Esophagus squamous epithelium (tissue), 5 donors: ENCODE data around the gene KLHL14. TPM values are rescaled to one million over a fixed set of nuclear protein-coding genes. Genes with fewer than 3 reads are reported as not detected.

Source experiments
- DNase-seq: peaks from one replicate; lab custom pipeline; 2025; lab: John Stamatoyannopoulos, UW
- H3K27ac ChIP-seq, 4 donors: fragments of 200-600 bp; sonication (generic); one replicate each; pipeline ENCODE4 v1.5.1; 2016 to 2019; ENCODE audit warnings: mild to moderate bottlenecking in 1 of 4
- H3K27me3 ChIP-seq, 4 donors: fragments of 200-600 bp; sonication (generic); 1 replicate in 3 of 4; 2 replicates in 1 of 4; pipeline versions ENCODE4 v1.5.1 to v1.6.0; 2017 to 2021; ENCODE audit warnings: antibody characterized with exemption in 1 of 4
- H3K36me3 ChIP-seq, 3 donors: fragments of 200-600 bp; sonication (generic); one replicate each; pipeline ENCODE4 v1.5.1; 2016 to 2019
- H3K4me1 ChIP-seq, 3 donors: fragments of 200-600 bp; sonication (generic); one replicate each; pipeline ENCODE4 v1.5.1; 2017 to 2019
- H3K4me3 ChIP-seq, 4 donors: fragments of 200-600 bp; sonication (generic); 1 replicate in 3 of 4; 2 replicates in 1 of 4; pipeline ENCODE4 v1.5.1; 2016 to 2019; ENCODE audit warnings: mild to moderate bottlenecking in 2 of 4, moderate library complexity in 1 of 4
- H3K9me3 ChIP-seq, 3 donors: fragments of 200-600 bp; sonication (generic); one replicate each; pipeline ENCODE4 v1.5.1; 2016 to 2019
- POLR2A ChIP-seq, 4 donors: fragments of 450-650 bp; IDR thresholded peaks; one replicate each; pipeline ENCODE4 v1.6.1; 2017; ENCODE audit warnings: antibody characterized with exemption in 4 of 4, mild to moderate bottlenecking in 4 of 4, moderate library complexity in 3 of 4
- WGBS, 2 donors: methylation state at CpG; one replicate each; pipeline ENCODE4 v1.1.5; 2018; 5-methylcytosine and 5-hydroxymethylcytosine counted together
- intact Hi-C: fragments of 100-400 bp; cut with DNase I; formaldehyde crosslinking; loops from one replicate; pipeline ENCODE4 v1.15.0; 2022
- total RNA-seq, 4 donors: library from RNA; depleted of rRNA; stranded (reverse); fragments of >200 nt; gene quantifications; one replicate each; pipeline ENCODE4 v1.1.0, GENCODE V29; 2016
- TF ChIP-seq, protein P1 (sequence below), 6 experiments: fragments of 450-650 bp in 4 of 6; fragments of 200-600 bp in 2 of 6; sonication (generic) in 2 of 6; IDR thresholded peaks; one replicate each; pipeline ENCODE4 v1.5.1; 2016 to 2019; ENCODE audit warnings: antibody characterized with exemption in 6 of 6, mild to moderate bottlenecking in 4 of 6, moderate library complexity in 4 of 6
- donor health status: DM: yes; HTN: yes; CAD: no.

KLHL14 gene, protein sequence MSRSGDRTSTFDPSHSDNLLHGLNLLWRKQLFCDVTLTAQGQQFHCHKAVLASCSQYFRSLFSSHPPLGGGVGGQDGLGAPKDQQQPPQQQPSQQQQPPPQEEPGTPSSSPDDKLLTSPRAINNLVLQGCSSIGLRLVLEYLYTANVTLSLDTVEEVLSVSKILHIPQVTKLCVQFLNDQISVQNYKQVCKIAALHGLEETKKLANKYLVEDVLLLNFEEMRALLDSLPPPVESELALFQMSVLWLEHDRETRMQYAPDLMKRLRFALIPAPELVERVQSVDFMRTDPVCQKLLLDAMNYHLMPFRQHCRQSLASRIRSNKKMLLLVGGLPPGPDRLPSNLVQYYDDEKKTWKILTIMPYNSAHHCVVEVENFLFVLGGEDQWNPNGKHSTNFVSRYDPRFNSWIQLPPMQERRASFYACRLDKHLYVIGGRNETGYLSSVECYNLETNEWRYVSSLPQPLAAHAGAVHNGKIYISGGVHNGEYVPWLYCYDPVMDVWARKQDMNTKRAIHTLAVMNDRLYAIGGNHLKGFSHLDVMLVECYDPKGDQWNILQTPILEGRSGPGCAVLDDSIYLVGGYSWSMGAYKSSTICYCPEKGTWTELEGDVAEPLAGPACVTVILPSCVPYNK
- under 1 TPM; 0.04 to 0.95 (median 0.42) TPM for total RNA-seq

DNA sequence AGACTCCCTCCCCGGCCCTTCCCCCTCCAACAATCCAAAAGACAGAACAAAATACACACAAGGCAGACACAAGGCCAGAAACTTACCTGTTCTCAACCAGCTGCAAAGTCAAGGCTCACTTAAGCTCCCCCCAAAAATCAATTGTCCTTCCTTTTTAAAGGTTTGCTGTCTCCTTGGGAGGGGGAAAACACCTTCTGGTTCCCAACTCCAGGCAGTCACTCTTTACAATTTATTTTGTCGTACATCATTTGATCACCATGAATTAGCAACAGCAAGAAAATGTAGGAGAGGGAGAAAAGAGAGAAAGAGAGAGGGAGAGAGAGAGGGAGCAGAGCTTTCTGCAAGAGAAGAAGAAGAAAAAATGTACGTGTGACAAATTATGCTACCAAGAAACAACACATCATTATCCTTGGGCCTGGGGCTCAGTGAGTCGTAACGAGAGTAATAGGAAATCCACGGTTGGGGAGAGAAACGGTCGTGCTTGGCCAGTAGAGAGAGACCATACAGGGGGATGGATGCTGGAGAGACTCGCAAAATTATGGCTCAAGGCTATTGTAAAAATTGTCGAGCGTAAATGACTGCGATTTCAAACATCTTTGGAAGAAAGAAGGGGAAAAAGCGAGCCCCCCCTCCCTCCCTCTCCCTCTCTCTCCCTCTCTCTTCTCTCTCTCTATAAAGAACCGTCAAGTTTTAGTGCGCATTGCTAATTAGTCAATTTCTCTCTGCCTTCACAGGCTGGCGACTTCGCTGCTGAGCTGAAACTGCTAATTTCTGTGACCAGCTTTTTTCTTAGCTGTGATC is at the start of gene KLHL14:
KLHL14 (minus strand) TSS at position 443 of the 801 bp plus-strand sequence. CDS start 2,432 bp downstream, outside the sequence.
- Histone ChIP-seq H3K27ac (peak within 1 kb of the TSS in 1 of 4 donors; percentile 58), H3K36me3 (no peaks in the 10 kb centered on the region), H3K9me3 (no peaks in the 10 kb centered on the region), H3K4me3 (peak within 1 kb of the TSS; percentile 11 to 68 (median 46)), H3K4me1 (peaks cover 17 to 34% (median 21%) of the 10 kb centered on the region in 3 donors), H3K27me3 (peaks cover 7 to 53% (median 24%) of the 10 kb centered on the region in 4 donors)
- DNase-seq: no peak
- TF ChIP-seq, protein P1, sequence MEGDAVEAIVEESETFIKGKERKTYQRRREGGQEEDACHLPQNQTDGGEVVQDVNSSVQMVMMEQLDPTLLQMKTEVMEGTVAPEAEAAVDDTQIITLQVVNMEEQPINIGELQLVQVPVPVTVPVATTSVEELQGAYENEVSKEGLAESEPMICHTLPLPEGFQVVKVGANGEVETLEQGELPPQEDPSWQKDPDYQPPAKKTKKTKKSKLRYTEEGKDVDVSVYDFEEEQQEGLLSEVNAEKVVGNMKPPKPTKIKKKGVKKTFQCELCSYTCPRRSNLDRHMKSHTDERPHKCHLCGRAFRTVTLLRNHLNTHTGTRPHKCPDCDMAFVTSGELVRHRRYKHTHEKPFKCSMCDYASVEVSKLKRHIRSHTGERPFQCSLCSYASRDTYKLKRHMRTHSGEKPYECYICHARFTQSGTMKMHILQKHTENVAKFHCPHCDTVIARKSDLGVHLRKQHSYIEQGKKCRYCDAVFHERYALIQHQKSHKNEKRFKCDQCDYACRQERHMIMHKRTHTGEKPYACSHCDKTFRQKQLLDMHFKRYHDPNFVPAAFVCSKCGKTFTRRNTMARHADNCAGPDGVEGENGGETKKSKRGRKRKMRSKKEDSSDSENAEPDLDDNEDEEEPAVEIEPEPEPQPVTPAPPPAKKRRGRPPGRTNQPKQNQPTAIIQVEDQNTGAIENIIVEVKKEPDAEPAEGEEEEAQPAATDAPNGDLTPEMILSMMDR (IDR thresholded peaks at IDR 0.05): no peak
- no peak for TF ChIP-seq POLR2A (IDR thresholded peaks at IDR 0.05)
- 29 to 61% methylated on average over 16 to 17 of the region's 17 CpGs for WGBS, 2 donors
- intact Hi-C loops: no loop called here

DNA sequence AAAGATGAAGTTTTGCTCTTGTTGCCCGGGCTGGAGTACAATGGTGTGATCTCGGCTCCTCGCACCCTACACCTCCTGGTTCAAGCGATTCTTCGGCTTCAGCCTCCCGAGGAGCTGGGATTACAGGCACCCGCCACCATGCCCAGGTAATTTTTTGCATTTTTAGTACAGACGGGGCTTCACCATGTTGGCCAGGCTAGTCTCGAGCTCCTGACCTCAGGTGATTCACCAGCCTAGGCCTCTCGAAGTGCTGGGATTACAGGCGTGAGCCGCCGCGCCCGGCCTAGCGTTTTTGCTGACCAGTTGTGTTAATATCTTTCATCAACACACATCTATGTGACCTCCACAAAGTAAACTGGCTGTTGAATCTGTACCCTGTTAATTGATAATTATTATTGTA is 49.4 kb upstream of the KLHL14 start:
- WGBS, 2 donors: 84 to 85% methylated on average over 14 to 16 of the region's 16 CpGs

DNA sequence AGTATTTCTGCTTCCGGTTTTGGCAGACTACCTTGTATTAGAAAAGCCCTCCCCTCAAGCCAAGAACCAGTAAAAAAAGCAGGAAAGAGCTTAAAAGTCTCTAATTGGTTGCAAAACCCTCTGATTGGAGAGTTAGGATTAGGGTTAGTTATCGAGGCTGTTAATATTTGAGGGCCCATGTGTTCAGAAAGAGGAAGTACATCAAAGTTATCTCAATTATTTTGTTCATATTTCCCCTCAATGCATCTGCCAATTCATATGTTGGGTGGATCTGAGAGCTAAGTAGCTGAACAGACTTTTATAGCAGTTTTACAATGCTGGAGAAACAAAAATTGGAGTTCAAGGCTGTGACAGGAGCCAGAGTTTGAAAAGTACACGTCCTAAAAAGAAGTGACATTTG is 43.1 kb upstream of the KLHL14 start:
- Histone ChIP-seq H3K4me1 (no peaks in the 10 kb centered on the region), H3K36me3 (no peaks in the 10 kb centered on the region), H3K27me3 (no peaks in the 10 kb centered on the region), H3K4me3 (no peak overlapping the region), H3K27ac (no peak overlapping the region), H3K9me3 (no peaks in the 10 kb centered on the region)
- TF ChIP-seq, protein P1 (IDR thresholded peaks at IDR 0.05): no peak
- no peak for TF ChIP-seq POLR2A (IDR thresholded peaks at IDR 0.05)
- no peak for DNase-seq
- intact Hi-C loops: no loop called here
- WGBS, 2 donors: 62 to 75% methylated on average over 3 of the region's 3 CpGs

More for the DNA sequence above, 49.4 kb upstream of the KLHL14 start:
- TF ChIP-seq POLR2A (IDR thresholded peaks at IDR 0.05): no peak
- TF ChIP-seq, protein P1 (IDR thresholded peaks at IDR 0.05): no peak
- Histone ChIP-seq H3K27ac (no peak overlapping the region), H3K27me3 (no peaks in the 10 kb centered on the region), H3K9me3 (no peaks in the 10 kb centered on the region), H3K4me3 (no peak overlapping the region), H3K4me1 (no peaks in the 10 kb centered on the region), H3K36me3 (no peaks in the 10 kb centered on the region)
- intact Hi-C loops: no loop called here
- DNase-seq: no peak

DNA sequence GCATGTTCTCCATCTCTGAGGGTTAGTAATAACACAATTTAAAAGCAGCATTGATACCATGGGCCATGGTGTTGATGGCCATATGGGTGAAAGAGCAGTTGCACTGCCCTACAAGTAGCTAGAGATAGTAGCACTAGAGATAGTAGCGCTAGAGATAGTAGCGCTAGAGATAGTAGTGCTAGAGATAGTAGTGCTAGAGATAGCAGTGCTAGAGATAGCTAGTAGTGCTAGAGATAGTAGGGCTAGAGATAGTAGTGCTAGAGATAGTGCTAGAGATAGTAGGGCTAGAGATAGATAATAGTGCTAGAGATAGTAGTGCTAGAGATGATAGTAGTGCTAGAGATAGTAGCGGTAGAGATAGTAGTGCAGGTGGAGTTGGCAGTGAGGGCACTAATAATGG is 39.5 kb upstream of the KLHL14 start:
- Histone ChIP-seq H3K4me1 (no peaks in the 10 kb centered on the region), H3K27me3 (no peaks in the 10 kb centered on the region), H3K4me3 (no peak overlapping the region), H3K36me3 (no peaks in the 10 kb centered on the region), H3K9me3 (no peaks in the 10 kb centered on the region), H3K27ac (no peak overlapping the region)
- DNase-seq: no peak
- WGBS, 2 donors: 73 to 100% methylated on average over 3 of the region's 3 CpGs
- TF ChIP-seq, protein P1 (IDR thresholded peaks at IDR 0.05): no peak
- no peak for TF ChIP-seq POLR2A (IDR thresholded peaks at IDR 0.05)
- intact Hi-C loops: no loop called here
